Adrenal gland (tissue), 12 donors: ENCODE measurements around the gene USP31. TPM values are rescaled to one million over a fixed set of nuclear protein-coding genes. Genes with fewer than 3 reads are reported as not detected.

Experiments
- DNase-seq, 7 donors: peaks; one replicate each; pipeline ENCODE4 v3.0.0-alpha.2; 2019 to 2020
- H3K27ac ChIP-seq, 5 donors: fragments of 200-600 bp; sonication (generic) in 4 of 5; 1 replicate in 3 of 5; 2 replicates in 2 of 5; pipeline versions ENCODE4 v1.5.1 to v1.8.0; 2016 to 2020; ENCODE audit warnings: mild to moderate bottlenecking in 1 of 5
- H3K27me3 ChIP-seq: fragments of 200-600 bp; 2 replicates; pipeline ENCODE4 v1.8.0; 2021
- H3K36me3 ChIP-seq, 2 donors: fragments of 200-600 bp; replicated peaks in 1 of 2; 1 replicate in 1 of 2; 2 replicates in 1 of 2; pipeline versions ENCODE4 v1.5.1 to v1.8.0; 2018 to 2022
- H3K4me1 ChIP-seq, 2 donors: fragments of 200-600 bp; replicated peaks in 1 of 2; 1 replicate in 1 of 2; 2 replicates in 1 of 2; pipeline versions ENCODE4 v1.5.1 to v1.8.0; 2018 to 2021
- H3K4me3 ChIP-seq, 4 donors: fragments of 200-600 bp; sonication (generic) in 3 of 4; one replicate each; pipeline ENCODE4 v1.5.1; 2016 to 2018
- H3K9me3 ChIP-seq, 3 donors: fragments of 200-600 bp; sonication (generic) in 1 of 3; replicated peaks in 1 of 3; 1 replicate in 2 of 3; 2 replicates in 1 of 3; pipeline versions ENCODE4 v1.5.1 to v1.8.0; 2016 to 2021
- CTCF ChIP-seq, 6 experiments: fragments of 450-650 bp in 4 of 6; fragments of 200-600 bp in 2 of 6; sonication (generic) in 1 of 6; IDR thresholded peaks; 1 replicate in 5 of 6; 2 replicates in 1 of 6; pipeline versions ENCODE4 v1.5.1 to v1.8.0; 2016 to 2021; ENCODE audit warnings: antibody characterized with exemption in 6 of 6, mild to moderate bottlenecking in 2 of 6, moderate library complexity in 1 of 6
- POLR2A ChIP-seq, 2 donors: fragments of 450-650 bp; IDR thresholded peaks; one replicate each; pipeline ENCODE4 v1.6.1; 2017; ENCODE audit warnings: antibody characterized with exemption in 2 of 2, mild to moderate bottlenecking in 2 of 2, moderate library complexity in 1 of 2
- WGBS, 4 donors: extraction: QIAGEN DNeasy Blood & Tissue Kit in 2 of 4; methylation state at CpG; one replicate each; pipeline versions ENCODE4 v1.1.5 to v1.1.7; 2013 to 2017; 5-methylcytosine and 5-hydroxymethylcytosine counted together
- intact Hi-C, 2 donors: fragments of 100-400 bp; cut with DNase I; formaldehyde crosslinking; loops; one replicate each; pipeline versions ENCODE4 v1.14.1 to v1.15.0; 2022 to 2023
- polyA plus RNA-seq, 3 donors: library from polyadenylated mRNA; stranded (reverse); fragments of 200-250 nt in 2 of 3; fragments of 350-450 nt in 1 of 3; fragmentation: Illumina TruSeq in 1 of 3; extraction: RNeasy Lipid Tissue Mini Kit (QIAGEN cat#74804) in 1 of 3; gene quantifications; one replicate each; pipeline ENCODE4 v1.2.3, GENCODE V29; 2013 to 2014
- total RNA-seq, 9 donors: library from RNA; depleted of rRNA in 4 of 9; stranded (reverse); fragments of >200 nt in 4 of 9; fragments of 120-200 nt in 1 of 9; fragmentation: NEBNext Ultra II Directional in 1 of 9; extraction: Animal tissue kit (Norgen Biotek cat#: 25700) in 1 of 9; gene quantifications; one replicate each; pipeline versions ENCODE4 v1.1.0 to v1.2.4, GENCODE V29; 2013 to 2023
- donor health status: healthy with polysubstance abuse.
- donor health status: Bipolar disorder and iron deficiency.
- donor health status: DM: yes; HTN: yes; CAD: no.
- donor health status: DM: no; HTN: no; CAD: no.
- donor health status: DM: no; HTN: no; CAD: no.
- donor health status: DM: yes; HTN: yes; CAD: no.

USP31 gene
- total and polyA plus RNA-seq, 12 donors, result 2.5 to 19.3 (median 7.7) TPM

DNA sequence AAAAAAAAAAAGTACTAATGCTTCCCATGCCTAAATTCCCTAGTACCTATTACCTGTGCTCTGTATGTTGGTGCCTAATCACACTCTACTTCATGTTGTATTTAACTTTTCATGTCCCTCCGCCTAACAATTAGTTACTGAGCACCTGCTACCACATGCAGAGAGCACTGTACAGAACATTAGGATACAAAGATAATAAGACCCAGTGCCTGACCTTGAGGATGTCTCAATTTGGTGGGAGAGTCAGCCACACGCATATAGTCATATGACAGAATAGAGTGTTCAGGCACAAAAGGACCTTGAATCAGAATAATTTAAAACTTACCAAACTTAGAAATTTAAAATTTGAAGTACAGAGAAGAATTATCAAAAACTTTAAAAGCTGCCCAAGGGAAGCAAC, 42.1 kb downstream of the USP31 start:
- H3K9me3 ChIP-seq, result no peaks in the 10 kb centered on the region
- H3K27ac ChIP-seq, result no peak overlapping the region
- intact Hi-C loops, result no loop called here
- WGBS, 4 donors, result 69 to 86% (median 81%) methylated on average over 2 of the region's 2 CpGs
- H3K4me1 ChIP-seq, result peaks cover 0 to 19% of the 10 kb centered on the region in 2 donors
- no peak for TF ChIP-seq CTCF (IDR thresholded peaks at IDR 0.05)
- TF ChIP-seq POLR2A (IDR thresholded peaks at IDR 0.05), result no peak
- H3K36me3 ChIP-seq, result no peaks in the 10 kb centered on the region
- no peak overlapping the region for H3K4me3 ChIP-seq
- peak in 2 of 7 donors; percentile 33 to 48 for DNase-seq
- H3K27me3 ChIP-seq, result no peaks in the 10 kb centered on the region

DNA sequence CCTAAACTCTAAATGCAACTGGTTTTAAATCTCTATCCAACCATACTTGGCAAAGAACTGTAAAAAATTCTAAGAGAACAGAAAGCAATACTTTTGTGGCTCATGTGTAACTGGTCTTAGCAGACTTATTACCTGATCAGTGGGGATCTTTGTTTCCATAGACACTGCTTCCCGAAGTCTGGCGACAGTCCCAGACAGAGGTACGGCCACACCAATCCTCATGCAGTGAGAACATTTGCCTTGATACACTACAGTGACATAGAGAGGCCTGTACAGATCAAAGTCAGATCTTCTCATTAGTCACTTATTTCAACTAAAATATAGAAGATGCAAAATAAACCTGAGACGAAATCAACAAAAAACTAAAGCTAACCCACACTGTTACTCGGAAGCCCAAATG, 43.9 kb downstream of the USP31 start:
- intact Hi-C loops, result no loop called here
- no peaks in the 10 kb centered on the region for H3K36me3 ChIP-seq

DNA sequence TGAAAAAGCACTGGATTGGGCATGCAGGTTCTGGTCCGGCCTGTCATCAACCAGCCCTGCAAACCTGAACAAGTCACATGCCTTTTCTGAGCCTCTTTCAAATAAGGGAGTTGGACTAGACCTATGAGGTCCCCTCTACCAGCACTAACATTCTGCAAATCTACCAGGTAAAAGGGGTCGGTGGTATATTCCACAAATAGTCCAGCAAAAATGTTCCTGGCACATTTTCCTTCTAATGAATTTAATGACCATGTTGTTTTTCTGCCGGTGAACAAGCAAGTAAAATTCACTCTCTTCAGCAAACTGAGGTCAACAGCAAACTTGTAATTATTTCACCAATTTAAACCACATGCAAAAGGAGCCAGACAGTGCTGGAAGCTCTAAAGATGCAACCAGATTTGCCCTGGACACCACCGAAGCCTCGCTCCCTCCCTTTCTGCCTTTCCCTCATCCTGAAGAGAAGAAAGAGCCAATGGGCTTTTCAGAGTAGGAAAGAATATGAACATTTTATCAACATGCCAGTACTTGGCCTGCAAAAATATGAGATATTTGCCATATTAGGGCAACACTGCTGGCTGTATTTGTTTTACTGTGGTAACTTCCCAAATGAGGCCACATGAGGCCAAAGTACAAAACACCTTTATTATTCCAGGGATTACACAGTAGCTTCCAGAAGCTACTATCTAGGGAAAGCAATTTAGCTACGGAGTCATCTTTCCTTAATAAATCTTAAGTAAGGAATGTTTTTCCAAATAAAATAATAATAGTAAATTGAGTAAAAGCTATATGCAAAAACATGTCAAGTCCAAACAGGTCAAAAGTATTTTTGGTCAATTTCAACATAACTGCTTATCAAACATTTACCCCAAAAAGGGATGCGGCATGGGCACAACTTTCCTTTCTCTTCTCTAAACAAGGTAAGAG, 45.0 kb downstream of the USP31 start:
- DNase-seq, result no peak
- Histone ChIP-seq H3K27ac (no peak overlapping the region), H3K4me1 (peaks cover 0 to 18% of the 10 kb centered on the region in 2 donors), H3K4me3 (no peak overlapping the region), H3K27me3 (no peaks in the 10 kb centered on the region), H3K9me3 (no peaks in the 10 kb centered on the region), H3K36me3 (no peaks in the 10 kb centered on the region)
- TF ChIP-seq POLR2A (IDR thresholded peaks at IDR 0.05) (no peak), CTCF (IDR thresholded peaks at IDR 0.05) (no peak)
- 88 to 95% (median 94%) methylated on average over 7 of the region's 7 CpGs for WGBS, 4 donors
- intact Hi-C loops, result no loop called here

More for the DNA sequence above, 43.9 kb downstream of the USP31 start:
- TF ChIP-seq CTCF (IDR thresholded peaks at IDR 0.05) (no peak), POLR2A (IDR thresholded peaks at IDR 0.05) (no peak)
- H3K27me3 ChIP-seq, result no peaks in the 10 kb centered on the region
- no peak overlapping the region for H3K4me3 ChIP-seq
- DNase-seq, result peak in 1 of 7 donors; percentile 81
- WGBS, 4 donors, result 69 to 89% (median 84%) methylated on average over 5 of the region's 5 CpGs
- no peaks in the 10 kb centered on the region for H3K9me3 ChIP-seq
- no peak overlapping the region for H3K27ac ChIP-seq
- peaks cover 0 to 19% of the 10 kb centered on the region in 2 donors for H3K4me1 ChIP-seq

DNA sequence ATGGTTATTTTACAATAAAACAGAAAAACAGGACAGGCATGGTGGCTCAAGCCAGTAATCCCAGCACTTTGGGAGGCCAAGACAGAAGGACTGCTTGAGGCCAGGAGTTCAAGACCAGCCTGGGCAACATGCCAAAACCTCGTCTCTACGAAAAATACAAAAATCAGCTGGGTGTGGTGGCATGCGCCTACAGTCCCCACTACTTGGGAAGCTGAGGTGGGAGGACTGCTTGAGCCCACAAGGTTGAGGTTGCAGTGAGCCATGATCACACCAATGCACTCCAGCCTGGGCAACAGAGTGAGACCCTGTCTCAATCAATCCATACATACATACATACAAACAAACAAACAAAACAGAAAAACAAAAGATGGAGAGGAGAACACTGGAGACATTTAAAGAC, 45.6 kb downstream of the USP31 start:
- TF ChIP-seq CTCF (IDR thresholded peaks at IDR 0.05) (no peak), POLR2A (IDR thresholded peaks at IDR 0.05) (no peak)
- WGBS, 4 donors, result 55 to 63% (median 61%) methylated on average over 3 of the region's 3 CpGs
- Histone ChIP-seq H3K9me3 (no peaks in the 10 kb centered on the region), H3K27me3 (no peaks in the 10 kb centered on the region), H3K36me3 (no peaks in the 10 kb centered on the region), H3K4me3 (no peak overlapping the region), H3K27ac (no peak overlapping the region), H3K4me1 (peaks cover 0 to 11% of the 10 kb centered on the region in 2 donors)
- no peak for DNase-seq
- intact Hi-C loops, result no loop called here
